Thoracic aorta (tissue), 2 donors: ENCODE data around the gene OBSCN. TPM values are rescaled to one million over a fixed set of nuclear protein-coding genes. Genes with fewer than 3 reads are reported as not detected.

Experiments
- ATAC-seq: fragments of 150-250 bp; one replicate; pipeline ENCODE4 v1.8.0; 2017; ENCODE audit warnings: low read depth; ENCODE audit not compliant: insufficient number of reproducible peaks, low FRiP score
- DNase-seq: peaks from one replicate; pipeline ENCODE4 v3.0.0-alpha.2; 2020; ENCODE audit warnings: low spot score
- H3K27ac ChIP-seq, 2 donors: fragments of 200-600 bp; sonication (generic); 1 replicate in 1 of 2; 2 replicates in 1 of 2; pipeline ENCODE4 v1.5.1; 2016; ENCODE audit warnings: mild to moderate bottlenecking in 2 of 2, moderate library complexity in 2 of 2
- H3K27me3 ChIP-seq: fragments of 200-600 bp; sonication (generic); replicated peaks from 2 replicates; pipeline ENCODE4 v1.6.0; 2016; ENCODE audit warnings: mild to moderate bottlenecking; ENCODE audit not compliant: insufficient read depth
- H3K36me3 ChIP-seq: fragments of 200-600 bp; sonication (generic); one replicate; pipeline ENCODE4 v1.5.1; 2016
- H3K4me1 ChIP-seq, 2 donors: fragments of 200-600 bp; sonication (generic); 1 replicate in 1 of 2; 2 replicates in 1 of 2; pipeline versions ENCODE4 v1.5.1 to v1.6.0; 2016; ENCODE audit warnings: low read depth in 2 of 2, mild to moderate bottlenecking in 1 of 2; ENCODE audit not compliant: control insufficient read depth in 1 of 2
- H3K4me3 ChIP-seq: fragments of 200-600 bp; sonication (generic); 2 replicates; pipeline ENCODE4 v1.5.1; 2016; ENCODE audit warnings: mild to moderate bottlenecking
- H3K9me3 ChIP-seq: fragments of 200-600 bp; sonication (generic); 2 replicates; pipeline ENCODE4 v1.5.1; 2016
- CTCF ChIP-seq: fragments of 200-600 bp; sonication (generic); IDR thresholded peaks from one replicate; pipeline ENCODE4 v1.5.1; 2019; ENCODE audit warnings: antibody characterized with exemption
- total RNA-seq, 2 donors: library from RNA; depleted of rRNA; stranded (reverse); fragments of >200 nt; gene quantifications; one replicate each; pipeline versions ENCODE4 v1.1.0 to v1.2.3, GENCODE V29; 2016

Gene OBSCN
- total RNA-seq, 2 donors from 2014 or later = 22.3 to 40.2 TPM

DNA sequence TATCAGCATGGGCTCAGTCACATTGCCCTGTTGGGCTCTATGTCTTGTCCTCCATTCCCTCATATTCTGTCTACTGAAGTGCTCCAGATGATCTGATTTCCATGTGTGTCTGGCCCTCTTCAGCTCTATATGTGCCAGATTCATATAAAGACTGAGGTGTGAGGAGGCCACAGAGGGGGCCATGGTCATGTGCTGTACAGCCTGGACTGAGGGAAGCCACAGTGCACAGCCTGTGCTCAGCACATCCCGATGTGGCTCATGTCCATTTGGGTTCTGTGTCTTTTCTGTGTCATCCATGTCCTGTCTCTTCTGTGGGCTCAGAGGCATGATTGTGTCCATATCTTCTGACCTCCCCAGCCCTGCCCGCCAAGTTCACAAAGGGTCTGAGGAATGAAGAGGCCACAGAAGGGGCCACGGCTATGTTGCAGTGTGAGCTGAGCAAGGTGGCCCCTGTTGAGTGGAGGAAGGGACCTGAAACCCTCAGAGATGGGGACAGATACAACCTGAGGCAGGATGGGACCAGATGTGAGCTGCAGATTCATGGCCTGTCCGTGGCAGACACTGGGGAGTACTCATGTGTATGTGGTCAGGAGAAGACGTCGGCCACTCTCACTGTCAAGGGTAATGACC lies 97.0 kb downstream of the OBSCN start:
- no peaks in the 10 kb centered on the region for H3K36me3 ChIP-seq
- no peak overlapping the region for H3K4me3 ChIP-seq
- H3K4me1 ChIP-seq = no peaks in the 10 kb centered on the region
- ATAC-seq = no peak
- no peaks in the 10 kb centered on the region for H3K27me3 ChIP-seq
- TF ChIP-seq CTCF = no peak
- no peak for DNase-seq
- peaks cover 17% of the 10 kb centered on the region for H3K9me3 ChIP-seq
- no peak overlapping the region for H3K27ac ChIP-seq

DNA sequence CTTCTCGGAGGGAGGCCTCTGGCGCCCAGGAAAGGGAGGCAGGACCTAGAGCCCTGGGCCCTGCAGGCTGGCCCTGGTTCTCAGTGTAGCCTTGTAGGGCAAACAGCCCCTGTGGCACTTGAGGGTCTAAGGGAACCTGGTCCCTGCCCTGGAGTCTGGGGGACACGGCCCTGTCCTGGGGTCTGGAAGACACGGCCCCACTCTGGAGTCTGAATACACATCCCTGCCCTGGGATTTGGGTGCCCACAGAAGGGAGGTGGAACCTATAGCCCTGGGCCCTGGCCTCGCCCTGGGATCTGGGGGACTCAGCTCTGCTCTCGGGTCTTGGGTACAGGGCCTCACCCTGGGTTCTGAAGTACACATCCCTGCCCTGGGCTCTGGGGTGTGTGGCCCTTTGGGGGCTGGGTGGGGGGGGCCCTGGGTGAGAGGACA lies 97.9 kb downstream of the OBSCN start:
- ATAC-seq = no peak
- no peaks in the 10 kb centered on the region for H3K4me1 ChIP-seq
- TF ChIP-seq CTCF = no peak
- H3K36me3 ChIP-seq = no peaks in the 10 kb centered on the region
- H3K9me3 ChIP-seq = peaks cover 17% of the 10 kb centered on the region
- H3K27ac ChIP-seq = no peak overlapping the region
- no peak overlapping the region for H3K4me3 ChIP-seq
- no peaks in the 10 kb centered on the region for H3K27me3 ChIP-seq
- no peak for DNase-seq

DNA sequence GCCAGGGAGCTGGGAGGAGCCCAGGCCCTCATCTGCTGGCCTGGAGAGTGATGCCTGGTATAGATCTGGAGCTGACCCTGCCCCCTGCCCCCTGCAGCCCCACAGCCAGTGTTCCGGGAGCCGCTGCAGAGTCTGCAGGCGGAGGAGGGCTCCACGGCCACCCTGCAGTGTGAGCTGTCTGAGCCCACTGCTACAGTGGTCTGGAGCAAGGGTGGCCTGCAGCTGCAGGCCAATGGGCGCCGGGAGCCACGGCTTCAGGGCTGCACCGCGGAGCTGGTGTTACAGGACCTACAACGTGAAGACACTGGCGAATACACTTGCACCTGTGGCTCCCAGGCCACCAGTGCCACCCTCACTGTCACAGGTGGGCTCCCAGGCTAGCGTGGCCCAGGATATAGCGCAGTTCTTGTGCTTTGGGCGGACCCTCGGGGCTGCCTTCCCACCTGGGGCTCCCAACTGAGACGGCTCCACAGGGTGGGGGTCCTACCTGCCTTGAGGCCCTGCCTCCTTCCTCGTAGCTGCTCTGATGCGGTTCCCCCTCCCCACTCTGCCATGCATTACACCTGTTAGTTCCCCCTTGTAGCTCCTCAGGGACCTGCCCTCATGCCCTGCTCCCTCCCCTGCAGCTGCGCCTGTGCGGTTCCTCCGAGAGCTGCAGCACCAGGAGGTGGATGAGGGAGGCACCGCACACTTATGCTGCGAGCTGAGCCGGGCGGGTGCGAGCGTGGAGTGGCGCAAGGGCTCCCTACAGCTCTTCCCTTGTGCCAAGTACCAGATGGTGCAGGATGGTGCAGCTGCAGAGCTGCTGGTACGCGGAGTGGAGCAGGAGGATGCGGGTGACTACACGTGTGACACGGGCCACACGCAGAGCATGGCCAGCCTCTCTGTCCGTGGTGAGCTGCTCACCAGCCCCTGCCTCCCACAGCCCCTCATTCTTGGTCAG lies 98.7 kb downstream of the OBSCN start:
- no peak overlapping the region for H3K27ac ChIP-seq
- no peak for ATAC-seq
- H3K4me3 ChIP-seq = no peak overlapping the region
- peaks cover 17% of the 10 kb centered on the region for H3K9me3 ChIP-seq
- no peaks in the 10 kb centered on the region for H3K4me1 ChIP-seq
- DNase-seq = no peak
- no peak for TF ChIP-seq CTCF
- no peaks in the 10 kb centered on the region for H3K36me3 ChIP-seq
- no peaks in the 10 kb centered on the region for H3K27me3 ChIP-seq

GRCh38 chr1:228307218-228308023 lies 99.6 kb downstream of the OBSCN start:
- no peak overlapping the region for H3K4me3 ChIP-seq
- no peak for TF ChIP-seq CTCF
- H3K27ac ChIP-seq = no peak overlapping the region
- no peaks in the 10 kb centered on the region for H3K4me1 ChIP-seq
- no peaks in the 10 kb centered on the region for H3K27me3 ChIP-seq
- H3K36me3 ChIP-seq = no peaks in the 10 kb centered on the region
- peaks cover 9% of the 10 kb centered on the region for H3K9me3 ChIP-seq
- ATAC-seq (no peak), DNase-seq (no peak)
